ENCODE results near the gene MSL1.

DNA sequence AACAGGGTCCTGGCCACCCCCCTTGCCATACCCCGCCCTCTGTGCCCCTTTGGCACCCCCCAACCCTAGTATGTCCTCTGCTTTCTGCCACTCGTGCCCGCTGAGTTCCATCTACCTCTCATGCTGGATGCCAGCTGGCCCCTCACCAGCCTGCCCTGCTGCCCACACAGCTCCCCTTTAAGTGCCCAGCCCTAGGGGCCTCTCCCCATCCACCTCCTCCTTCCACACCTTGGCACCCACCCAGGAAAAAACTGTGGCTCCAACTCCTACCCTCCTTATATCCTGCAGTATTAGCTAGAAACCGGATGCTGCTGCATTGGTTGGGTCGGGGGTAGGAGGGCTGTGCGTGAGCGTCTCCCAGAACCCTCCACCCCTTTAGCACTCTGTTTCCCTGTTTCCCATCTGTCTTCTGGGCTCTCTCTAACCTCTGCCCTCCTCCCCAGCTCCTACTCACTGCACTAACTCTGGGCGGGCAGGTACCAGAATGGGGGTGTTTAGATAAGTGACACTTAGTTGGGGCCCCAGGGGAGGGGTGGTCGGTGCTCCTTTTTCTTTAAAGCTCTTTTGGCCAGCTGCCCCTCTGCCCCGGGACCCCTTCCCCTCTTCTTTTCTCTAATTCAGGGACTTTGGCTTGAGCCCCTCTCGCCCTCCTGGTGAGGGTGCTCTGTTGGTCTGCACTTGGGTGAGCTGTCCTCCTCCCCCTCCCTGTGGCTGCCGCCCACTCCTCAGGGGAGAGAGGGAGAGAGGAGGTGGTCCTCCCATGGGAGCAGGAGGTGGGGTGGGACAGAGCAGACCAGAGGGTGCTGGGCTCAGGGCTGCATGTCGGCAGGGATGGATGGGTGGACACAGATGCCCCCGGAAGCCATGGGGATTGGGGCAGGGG is 31.3 kb upstream of the MSL1 start:
- TF ChIP-seq CTCF (IDR thresholded peaks at IDR 0.05) (no peak), ZFX (IDR thresholded peaks at IDR 0.05; ENCODE audit: borderline replicate concordance) (no peak)

Measured in 22Rv1 (cell line).